Smooth muscle cell (in vitro differentiated cells): ENCODE data around the gene PRPF6. TPM values are rescaled to one million over a fixed set of nuclear protein-coding genes. Genes with fewer than 3 reads are reported as not detected.
A peak's percentile ranks its signal among the peaks of the same experiment; 100 is the strongest.

Experiments
- DNase-seq: peaks from one replicate; lab custom pipeline; 2025; ENCODE audit not compliant: unreplicated experiment; lab: John Stamatoyannopoulos, UW
- H2AFZ ChIP-seq: fragments of 200-600 bp; sonication (generic); 2 replicates; pipeline ENCODE4 v1.6.0; 2016; ENCODE audit warnings: antibody characterized with exemption, low read depth, mild to moderate bottlenecking
- H3F3A ChIP-seq: fragments of 200-600 bp; sonication (generic); 2 replicates; pipeline ENCODE4 v1.6.0; 2017; ENCODE audit warnings: antibody characterized with exemption, low read depth
- H3K27ac ChIP-seq: fragments of 200-600 bp; sonication (generic); 2 replicates; pipeline ENCODE4 v1.5.1; 2016; ENCODE audit warnings: low read depth, mild to moderate bottlenecking
- H3K27me3 ChIP-seq: fragments of 200-600 bp; sonication (generic); 2 replicates; pipeline ENCODE4 v1.6.1; 2016; ENCODE audit warnings: low read depth, mild to moderate bottlenecking
- H3K36me3 ChIP-seq: fragments of 200-600 bp; sonication (generic); 2 replicates; pipeline ENCODE4 v1.5.1; 2016; ENCODE audit warnings: low read depth
- H3K4me1 ChIP-seq: fragments of 200-600 bp; sonication (generic); 2 replicates; pipeline ENCODE4 v1.5.1; 2016; ENCODE audit warnings: low read depth
- H3K4me2 ChIP-seq: fragments of 200-600 bp; sonication (generic); 2 replicates; pipeline ENCODE4 v1.6.0; 2016; ENCODE audit warnings: mild to moderate bottlenecking
- H3K4me3 ChIP-seq: fragments of 200-600 bp; sonication (generic); 2 replicates; pipeline ENCODE4 v1.5.1; 2016; ENCODE audit warnings: mild to moderate bottlenecking
- H3K79me2 ChIP-seq: fragments of 200-600 bp; sonication (generic); 2 replicates; pipeline ENCODE4 v1.6.0; 2016; ENCODE audit warnings: low read depth, mild to moderate bottlenecking
- H3K9ac ChIP-seq: fragments of 200-600 bp; sonication (generic); 2 replicates; pipeline ENCODE4 v1.6.0; 2016; ENCODE audit warnings: low read depth
- H3K9me3 ChIP-seq: fragments of 200-600 bp; sonication (generic); replicated peaks from 2 replicates; pipeline ENCODE4 v1.5.1; 2016; ENCODE audit warnings: low read depth
- H4K20me1 ChIP-seq: fragments of 200-600 bp; sonication (generic); 2 replicates; pipeline ENCODE4 v1.6.0; 2016; ENCODE audit warnings: low read depth
- CTCF ChIP-seq: fragments of 200-600 bp; sonication (generic); IDR thresholded peaks from 2 replicates; pipeline ENCODE4 v1.5.1; 2017; ENCODE audit warnings: borderline replicate concordance, mild to moderate bottlenecking, antibody characterized with exemption; ENCODE audit not compliant: insufficient read depth, poor library complexity, severe bottlenecking
- WGBS: methylation state at CpG from one replicate; pipeline ENCODE4 v1.1.7; 2016; ENCODE audit warnings: low lambda C conversion rate; 5-methylcytosine and 5-hydroxymethylcytosine counted together
- polyA plus RNA-seq: library from polyadenylated mRNA; unstranded; fragments of >200 nt; fragmentation: Nextera tagmentation; extraction: Ambion mirVana; gene quantifications from 2 replicates; pipeline ENCODE4 v1.2.1, GENCODE V29; 2016
- total RNA-seq: library from RNA; depleted of rRNA; stranded (reverse); fragments of >200 nt; gene quantifications from 2 replicates; pipeline ENCODE4 v1.2.3, GENCODE V29; 2014

The PRPF6 gene
- total and polyA plus RNA-seq, 2 experiments from 2014 or later = 33.3 to 51.2 TPM

DNA sequence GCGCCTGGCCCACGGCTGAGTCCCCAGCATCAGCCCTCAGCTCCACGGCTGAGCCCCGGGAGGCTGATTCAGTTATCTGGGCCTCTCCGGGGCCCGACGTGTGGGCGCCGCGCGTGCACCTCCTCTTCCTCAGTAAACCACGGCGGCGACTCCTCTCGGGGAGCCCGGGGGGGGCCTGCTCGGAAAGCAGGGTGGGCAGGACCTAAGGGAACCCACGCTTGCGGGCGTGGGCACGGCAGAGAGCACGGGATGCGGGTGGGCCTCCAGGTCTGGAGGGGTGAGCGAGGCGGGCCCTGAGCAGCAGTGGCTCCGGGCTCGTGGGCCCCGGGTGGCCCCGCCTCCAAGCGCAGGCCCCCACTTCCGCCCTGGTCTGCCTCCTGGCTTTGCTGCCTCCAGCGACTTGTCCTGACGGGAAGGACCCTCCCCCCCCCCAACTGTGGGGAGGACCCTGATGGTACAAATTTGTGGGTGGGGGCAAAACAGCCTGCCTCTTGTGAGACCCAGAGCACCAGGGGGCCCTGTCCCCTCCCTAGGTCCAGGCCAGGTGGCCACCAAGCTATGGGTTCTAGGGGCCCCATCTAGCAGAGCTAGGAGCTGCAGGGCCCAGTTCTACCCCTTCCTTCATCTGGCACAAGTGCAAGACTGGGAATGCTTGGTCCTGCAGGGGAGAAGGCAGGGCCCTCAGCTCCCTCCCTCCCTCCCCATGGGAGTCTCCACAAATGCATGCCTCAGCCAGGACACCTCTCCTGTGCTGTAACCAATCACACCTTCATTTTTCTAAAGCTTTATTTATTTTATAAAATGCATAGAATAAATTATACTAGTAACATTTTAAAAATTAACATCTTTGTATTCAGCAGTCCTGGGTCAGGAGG, 41.6 kb upstream of the PRPF6 start:
- no peak for DNase-seq
- H3K36me3 ChIP-seq = no peaks in the 10 kb centered on the region
- H3K27me3 ChIP-seq = no peaks in the 10 kb centered on the region
- H3K79me2 ChIP-seq = no peaks in the 10 kb centered on the region
- no peak for TF ChIP-seq CTCF
- peak overlapping the region; percentile 44 for H3K4me2 ChIP-seq
- no peak overlapping the region for H2AFZ ChIP-seq
- H4K20me1 ChIP-seq = peaks cover 96% of the 10 kb centered on the region
- H3F3A ChIP-seq = peaks cover 14% of the 10 kb centered on the region
- H3K4me1 ChIP-seq = no peaks in the 10 kb centered on the region
- WGBS = 65% methylated on average over 33 of the region's 33 CpGs
- H3K9ac ChIP-seq = no peak overlapping the region
- no peak overlapping the region for H3K4me3 ChIP-seq
- no peaks in the 10 kb centered on the region for H3K9me3 ChIP-seq
- H3K27ac ChIP-seq = no peak overlapping the region

DNA sequence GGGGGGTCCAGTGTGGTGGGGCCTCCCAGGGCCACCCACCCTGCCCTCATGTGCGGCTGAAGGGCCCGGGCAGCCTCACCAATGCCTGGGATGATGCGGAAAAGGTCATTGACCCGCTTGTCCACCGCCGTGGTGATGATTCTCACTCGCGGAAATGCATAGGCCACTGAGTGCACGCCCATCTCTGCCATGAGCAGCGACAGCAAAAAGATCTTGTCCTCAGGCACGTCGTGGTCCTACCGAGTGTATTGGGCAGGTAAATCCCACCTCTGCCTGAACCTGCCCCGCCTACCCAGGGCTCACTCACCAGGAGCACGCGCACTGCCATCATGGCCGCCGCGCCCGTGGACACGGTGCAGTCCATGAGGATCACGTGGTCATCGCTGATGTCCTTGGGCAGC, 40.9 kb upstream of the PRPF6 start:
- Histone ChIP-seq H3K4me1 (no peaks in the 10 kb centered on the region), H3F3A (peaks cover 14% of the 10 kb centered on the region), H3K4me3 (no peak overlapping the region), H3K27me3 (no peaks in the 10 kb centered on the region), H3K4me2 (no peak overlapping the region), H3K79me2 (no peaks in the 10 kb centered on the region), H3K9ac (no peak overlapping the region), H3K27ac (no peak overlapping the region), H3K36me3 (no peaks in the 10 kb centered on the region), H4K20me1 (peaks cover 96% of the 10 kb centered on the region), H3K9me3 (no peaks in the 10 kb centered on the region), H2AFZ (no peak overlapping the region)
- TF ChIP-seq CTCF = no peak
- no peak for DNase-seq
- WGBS = 86% methylated on average over 23 of the region's 23 CpGs

GRCh38 chr20:63940472-63941266, 40.3 kb upstream of the PRPF6 start:
- peaks cover 96% of the 10 kb centered on the region for H4K20me1 ChIP-seq
- no peak overlapping the region for H3K27ac ChIP-seq
- no peak for TF ChIP-seq CTCF
- no peak overlapping the region for H3K4me3 ChIP-seq
- H3F3A ChIP-seq = peaks cover 14% of the 10 kb centered on the region
- 89% methylated on average over 52 of the region's 58 CpGs for WGBS
- H3K36me3 ChIP-seq = no peaks in the 10 kb centered on the region
- no peaks in the 10 kb centered on the region for H3K9me3 ChIP-seq
- H3K4me2 ChIP-seq = no peak overlapping the region
- H3K27me3 ChIP-seq = no peaks in the 10 kb centered on the region
- H3K79me2 ChIP-seq = peaks cover 3% of the 10 kb centered on the region
- H3K4me1 ChIP-seq = no peaks in the 10 kb centered on the region
- DNase-seq = no peak
- H3K9ac ChIP-seq = no peak overlapping the region
- no peak overlapping the region for H2AFZ ChIP-seq
